Heart left ventricle (tissue), 16 donors: Measurements from ENCODE around the gene KLRD1. TPM values are rescaled to one million over a fixed set of nuclear protein-coding genes. Genes with fewer than 3 reads are reported as not detected.

Experiments used
- ATAC-seq, 4 donors: fragments of 200-7000 bp; cut with Tn5 transposase; one replicate each; pipeline ENCODE4 v1.9.1; 2020 to 2022; ENCODE audit warnings: moderate library complexity in 4 of 4, mild to moderate bottlenecking in 3 of 4, moderate number of reproducible peaks in 1 of 4
- DNase-seq, 5 donors: peaks; one replicate each; pipeline ENCODE4 v3.0.0-alpha.2; 2020
- H3K27ac ChIP-seq, 12 donors: fragments of 200-600 bp; sonication (generic) in 4 of 12; one replicate each; pipeline versions ENCODE4 v1.5.0 to v1.8.0; 2016 to 2022; ENCODE audit warnings: mild to moderate bottlenecking in 2 of 12
- H3K27me3 ChIP-seq, 9 donors: fragments of 200-600 bp; sonication (generic) in 2 of 9; one replicate each; pipeline versions ENCODE4 v1.5.1 to v1.8.0; 2016 to 2022; ENCODE audit warnings: mild to moderate bottlenecking in 3 of 9
- H3K36me3 ChIP-seq, 9 donors: fragments of 200-600 bp; sonication (generic) in 2 of 9; one replicate each; pipeline versions ENCODE4 v1.5.0 to v1.8.0; 2018 to 2022; ENCODE audit warnings: mild to moderate bottlenecking in 2 of 9
- H3K4me1 ChIP-seq, 12 donors: fragments of 200-600 bp; sonication (generic) in 4 of 12; one replicate each; pipeline versions ENCODE4 v1.5.0 to v1.8.0; 2016 to 2022; ENCODE audit warnings: mild to moderate bottlenecking in 3 of 12
- H3K4me3 ChIP-seq, 12 donors: fragments of 200-600 bp; sonication (generic) in 4 of 12; one replicate each; pipeline versions ENCODE4 v1.5.0 to v1.8.0; 2017 to 2022; ENCODE audit warnings: mild to moderate bottlenecking in 9 of 12, moderate library complexity in 4 of 12
- H3K9me3 ChIP-seq, 12 donors: fragments of 200-600 bp; sonication (generic) in 4 of 12; one replicate each; pipeline versions ENCODE4 v1.5.0 to v1.8.0; 2016 to 2022; ENCODE audit warnings: mild to moderate bottlenecking in 1 of 12
- POLR2A ChIP-seq, 2 donors: fragments of 450-650 bp; IDR thresholded peaks; one replicate each; pipeline ENCODE4 v1.6.1; 2017; ENCODE audit warnings: antibody characterized with exemption in 2 of 2, mild to moderate bottlenecking in 2 of 2, moderate library complexity in 2 of 2
- WGBS, 4 donors: extraction: QIAGEN DNeasy Blood & Tissue Kit in 2 of 4; methylation state at CpG; one replicate each; pipeline versions ENCODE4 v1.1.5 to v1.1.7; 2013 to 2018; 5-methylcytosine and 5-hydroxymethylcytosine counted together
- intact Hi-C, 10 donors: fragments of 100-400 bp; cut with DNase I; formaldehyde crosslinking; loops; one replicate each; pipeline versions ENCODE4 v1.11.1 to v1.14.2; 2022
- polyA plus RNA-seq, 2 donors: library from polyadenylated mRNA; stranded (reverse); fragments of 200-250 nt; gene quantifications; one replicate each; pipeline ENCODE4 v1.2.3, GENCODE V29; 2013
- total RNA-seq, 9 donors: library from RNA; depleted of rRNA in 2 of 9; stranded (reverse); fragments of >200 nt in 2 of 9; fragmentation: NEBNext Ultra II Directional in 3 of 9; extraction: Animal tissue kit (Norgen Biotek cat#: 25700) in 3 of 9; gene quantifications; one replicate each; pipeline versions ENCODE4 v1.1.0 to v1.2.4, GENCODE V29; 2016 to 2023
- TF ChIP-seq, protein P1 (sequence below), 12 donors: fragments of 200-600 bp; sonication (generic) in 4 of 12; IDR thresholded peaks; one replicate each; pipeline versions ENCODE4 v1.5.0 to v1.8.0; 2018 to 2022; ENCODE audit warnings: antibody characterized with exemption in 12 of 12, mild to moderate bottlenecking in 5 of 12
- donor health status: ischemic (EF 13 %, LVEDD 7.1; RV severe dilation, severe dysfunction).
- donor health status: healthy with polysubstance abuse.
- donor health status: DM: no; HTN: yes; CAD: no.
- donor health status: DM: no; HTN: no; CAD: no.
- donor health status: ischemic (EF 25% LVEDD 6.9; RV normal size, moderate dysfunction).
- donor health status: ischemic (EF 25% LVEDD 5.7; RV mildly dilated, moderate dysfunction).
- donor health status: healthy.
- donor health status: DM: yes; HTN: yes; CAD: no.
- donor health status: ischemic (EF 35%, LVEDD 5.7; RV mildly dilated, moderate dysfunction).
- donor health status: nonischemic (EF 11% LVEDD 7.7; RV severe dilation, severe dysfunction).
- donor health status: DM: yes; HTN: yes; CAD: no.
- donor health status: PGD.
- donor health status: ischemic (EF 29% LVEDD 5.4; RV normal size, mild dysfunction).
- donor health status: nonischemic (EF 23%, LVEDD 6.1; RV moderate dilation, normal function).

Gene KLRD1
- total and polyA plus RNA-seq, 11 donors: 0.25 to 7.4 (median 0.93) TPM

DNA sequence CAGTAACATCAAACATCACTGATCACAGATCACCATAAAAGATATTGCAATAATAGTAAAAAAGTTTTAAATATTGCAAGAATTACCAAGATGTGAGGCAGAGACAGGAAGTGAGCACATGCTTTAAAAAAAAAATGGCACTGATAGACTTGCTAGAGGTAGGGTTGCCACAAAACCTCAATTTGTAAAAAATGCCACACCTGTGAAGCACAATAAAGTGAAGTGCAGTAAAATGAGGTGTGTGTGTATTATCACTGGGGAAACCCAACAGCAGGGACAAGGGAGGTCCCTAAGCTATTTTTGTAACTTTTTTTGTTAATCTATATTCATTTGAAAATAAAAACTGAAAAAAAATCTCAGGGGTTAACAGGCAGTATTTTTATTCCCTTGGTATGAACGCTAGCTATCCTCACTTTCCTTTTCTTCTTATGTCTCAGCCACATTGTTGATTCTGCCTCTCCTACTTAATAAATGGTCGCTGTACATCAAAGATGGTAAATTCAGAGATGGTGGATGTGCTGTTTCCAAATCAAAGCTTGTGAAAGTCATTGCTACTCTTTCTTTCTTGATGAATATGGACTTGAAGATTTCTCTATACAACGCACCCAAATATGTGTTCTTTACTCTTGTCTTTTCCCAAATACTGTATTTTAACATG is 14.0 kb upstream of the KLRD1 start:
- peaks cover 0 to 3% (median 0%) of the 10 kb centered on the region in 12 donors for H3K4me1 ChIP-seq
- 71 to 85% (median 74%) methylated on average over 3 of the region's 3 CpGs for WGBS, 4 donors
- no peaks in the 10 kb centered on the region for H3K9me3 ChIP-seq

DNA sequence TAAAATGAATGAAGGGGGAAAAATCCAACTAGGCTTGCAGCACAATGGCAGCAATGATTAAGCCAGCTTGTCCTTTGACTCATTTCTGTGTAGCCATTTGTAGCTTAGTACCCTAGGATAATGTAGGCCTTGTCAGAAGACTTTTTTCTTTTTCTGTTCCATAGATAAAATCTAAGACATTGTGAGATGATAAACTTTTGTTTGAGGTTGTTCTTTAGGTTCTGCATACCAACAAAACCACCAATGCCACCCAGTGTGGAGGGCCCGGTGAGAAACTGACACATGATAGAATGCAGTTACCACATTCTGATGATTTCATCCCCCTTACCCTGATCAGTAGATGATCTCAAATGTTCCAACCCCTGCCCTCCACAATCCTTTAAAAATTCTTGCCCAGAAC is 6.6 kb upstream of the KLRD1 start:
- 66 to 84% (median 78%) methylated on average over 1 of the region's 1 CpG for WGBS, 4 donors
- Histone ChIP-seq H3K27me3 (no peaks in the 10 kb centered on the region), H3K4me3 (no peak overlapping the region), H3K9me3 (peaks cover 0 to 5% (median 0%) of the 10 kb centered on the region in 12 donors), H3K36me3 (no peaks in the 10 kb centered on the region), H3K27ac (no peak overlapping the region), H3K4me1 (no peaks in the 10 kb centered on the region)
- intact Hi-C loops: no loop called here
- TF ChIP-seq, protein P1, sequence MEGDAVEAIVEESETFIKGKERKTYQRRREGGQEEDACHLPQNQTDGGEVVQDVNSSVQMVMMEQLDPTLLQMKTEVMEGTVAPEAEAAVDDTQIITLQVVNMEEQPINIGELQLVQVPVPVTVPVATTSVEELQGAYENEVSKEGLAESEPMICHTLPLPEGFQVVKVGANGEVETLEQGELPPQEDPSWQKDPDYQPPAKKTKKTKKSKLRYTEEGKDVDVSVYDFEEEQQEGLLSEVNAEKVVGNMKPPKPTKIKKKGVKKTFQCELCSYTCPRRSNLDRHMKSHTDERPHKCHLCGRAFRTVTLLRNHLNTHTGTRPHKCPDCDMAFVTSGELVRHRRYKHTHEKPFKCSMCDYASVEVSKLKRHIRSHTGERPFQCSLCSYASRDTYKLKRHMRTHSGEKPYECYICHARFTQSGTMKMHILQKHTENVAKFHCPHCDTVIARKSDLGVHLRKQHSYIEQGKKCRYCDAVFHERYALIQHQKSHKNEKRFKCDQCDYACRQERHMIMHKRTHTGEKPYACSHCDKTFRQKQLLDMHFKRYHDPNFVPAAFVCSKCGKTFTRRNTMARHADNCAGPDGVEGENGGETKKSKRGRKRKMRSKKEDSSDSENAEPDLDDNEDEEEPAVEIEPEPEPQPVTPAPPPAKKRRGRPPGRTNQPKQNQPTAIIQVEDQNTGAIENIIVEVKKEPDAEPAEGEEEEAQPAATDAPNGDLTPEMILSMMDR (IDR thresholded peaks at IDR 0.05): no peak
- no peak for TF ChIP-seq POLR2A (IDR thresholded peaks at IDR 0.05)
- ATAC-seq: no peak
- DNase-seq: no peak

More for the DNA sequence above, 14.0 kb upstream of the KLRD1 start:
- no peak overlapping the region for H3K27ac ChIP-seq
- no peak for TF ChIP-seq POLR2A (IDR thresholded peaks at IDR 0.05)
- TF ChIP-seq, protein P1 (IDR thresholded peaks at IDR 0.05): no peak
- no peak overlapping the region for H3K4me3 ChIP-seq
- H3K27me3 ChIP-seq: no peaks in the 10 kb centered on the region
- DNase-seq: no peak
- ATAC-seq: no peak
- intact Hi-C loops: no loop called here
- no peaks in the 10 kb centered on the region for H3K36me3 ChIP-seq

DNA sequence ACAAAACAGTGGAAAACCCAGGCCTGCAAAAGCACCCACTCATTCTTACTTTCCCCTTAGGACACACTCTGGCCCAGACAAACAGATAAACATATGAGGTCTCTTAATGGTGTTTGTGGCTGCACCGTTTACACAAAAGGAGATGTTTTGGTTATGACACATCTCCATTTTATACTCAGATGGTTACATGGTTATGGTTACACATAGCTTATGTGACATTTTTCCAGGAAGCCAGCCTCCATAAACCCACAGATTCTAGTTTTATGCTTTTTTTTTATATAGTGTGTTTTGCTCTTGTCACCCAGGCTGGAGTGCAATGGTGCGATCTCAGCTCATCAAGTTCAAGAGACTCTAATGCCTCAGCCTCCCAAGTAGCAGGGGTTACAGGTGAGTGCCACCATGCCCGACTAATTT is 3.5 kb upstream of the KLRD1 start:
- 85 to 91% (median 89%) methylated on average over 3 of the region's 3 CpGs for WGBS, 4 donors
- ATAC-seq: no peak
- H3K27me3 ChIP-seq: no peaks in the 10 kb centered on the region
- no peaks in the 10 kb centered on the region for H3K36me3 ChIP-seq
- DNase-seq: no peak
- intact Hi-C loops: no loop called here
- H3K27ac ChIP-seq: no peak overlapping the region
- H3K4me3 ChIP-seq: no peak overlapping the region
- TF ChIP-seq POLR2A (IDR thresholded peaks at IDR 0.05): no peak
- TF ChIP-seq, protein P1 (IDR thresholded peaks at IDR 0.05): no peak
- peaks cover 0 to 5% (median 0%) of the 10 kb centered on the region in 12 donors for H3K9me3 ChIP-seq
- H3K4me1 ChIP-seq: no peaks in the 10 kb centered on the region

DNA sequence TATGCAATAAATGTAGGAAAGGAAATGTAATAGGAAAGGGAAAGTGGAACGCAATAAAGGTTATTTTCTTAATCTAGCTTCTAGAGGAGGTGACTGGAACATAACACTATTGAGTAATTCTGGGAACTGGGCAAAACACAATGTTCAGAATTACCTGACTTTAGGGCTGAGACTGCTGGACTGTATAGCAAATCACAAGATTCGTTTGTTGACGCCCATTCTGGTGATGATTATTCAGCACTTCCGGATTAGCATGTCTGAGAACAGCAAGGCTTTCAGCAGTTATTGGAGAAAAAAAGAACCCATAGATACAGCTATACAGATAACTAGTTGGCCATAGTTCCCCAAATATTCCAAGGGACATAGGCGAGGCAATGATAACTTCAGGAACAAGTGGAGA is 2.3 kb upstream of the KLRD1 start:
- intact Hi-C loops: no loop called here
- Histone ChIP-seq H3K4me3 (no peak overlapping the region), H3K4me1 (no peaks in the 10 kb centered on the region), H3K27me3 (no peaks in the 10 kb centered on the region), H3K36me3 (no peaks in the 10 kb centered on the region), H3K27ac (no peak overlapping the region), H3K9me3 (peaks cover 0 to 5% (median 0%) of the 10 kb centered on the region in 12 donors)
- no peak for ATAC-seq
- TF ChIP-seq, protein P1 (IDR thresholded peaks at IDR 0.05): no peak
- DNase-seq: no peak
- WGBS, 4 donors: 87 to 95% (median 89%) methylated on average over 5 of the region's 5 CpGs
